H1 (cell line): ENCODE measurements around the gene CHSY1. TPM values are rescaled to one million over a fixed set of nuclear protein-coding genes. Genes with fewer than 3 reads are reported as not detected.
A peak's percentile ranks its signal among the peaks of the same experiment; 100 is the strongest.

Source experiments
- CTCF ChIA-PET: fragments of 300-600 bp; sonication (Branson Sonifier 250); formaldehyde crosslinking; loops from one replicate; lab custom pipeline; 2021; ENCODE audit not compliant: partially characterized antibody; lab: Charles Lee
- POLR2A ChIA-PET: fragments of 300-600 bp; sonication (Branson Sonifier 250); formaldehyde crosslinking; loops from one replicate; lab custom pipeline; 2021; ENCODE audit warnings: inconsistent platforms; ENCODE audit not compliant: partially characterized antibody; lab: Charles Lee
- DNase-seq, 2 experiments: peaks; one replicate each; pipeline versions ENCODE4 v3.0.0 to v3.0.0-alpha.2; 2010 to 2022; ENCODE audit warnings: low spot score in 2 of 2, low read depth in 1 of 2, mixed read lengths in 1 of 2
- FAIRE-seq: peaks from 2 replicates; lab custom pipeline; 2011; peaks lifted over from hg19 to GRCh38; lab: Jason Lieb, UNC
- H2AFZ ChIP-seq: 2 replicates; pipeline ENCODE4 v1.8.1; 2012; ENCODE audit warnings: low read length, inconsistent platforms
- H2AK5ac ChIP-seq: 2 replicates; pipeline ENCODE4 v1.6.1; 2013; ENCODE audit warnings: low read depth, low read length
- H2BK120ac ChIP-seq: replicated peaks from 2 replicates; pipeline ENCODE3; 2013; ENCODE audit warnings: low read depth, low read length, inconsistent platforms
- H2BK12ac ChIP-seq: 2 replicates; pipeline ENCODE4 v1.6.1; 2013; ENCODE audit warnings: low read depth, low read length
- H2BK15ac ChIP-seq: 2 replicates; pipeline ENCODE4 v1.6.1; 2013; ENCODE audit warnings: low read length
- H2BK20ac ChIP-seq: 2 replicates; pipeline ENCODE4 v1.6.1; 2013; ENCODE audit warnings: low read length
- H2BK5ac ChIP-seq: 2 replicates; pipeline ENCODE4 v1.6.1; 2013; ENCODE audit warnings: low read depth, low read length
- H3K14ac ChIP-seq: 2 replicates; pipeline ENCODE4 v1.6.1; 2013; ENCODE audit warnings: inconsistent platforms; ENCODE audit not compliant: insufficient read length
- H3K18ac ChIP-seq: 2 replicates; pipeline ENCODE4 v1.6.1; 2013; ENCODE audit warnings: low read length; ENCODE audit errors: extremely low read depth
- H3K23ac ChIP-seq: 2 replicates; pipeline ENCODE4 v1.6.1; 2013; ENCODE audit warnings: inconsistent platforms; ENCODE audit not compliant: insufficient read length
- H3K23me2 ChIP-seq: 2 replicates; pipeline ENCODE4 v1.6.1; 2013; ENCODE audit warnings: low read depth, low read length
- H3K27ac ChIP-seq: 2 replicates; pipeline ENCODE4 v1.6.1; 2011; ENCODE audit warnings: low read depth, low read length, inconsistent platforms
- H3K27me3 ChIP-seq, 4 experiments: replicated peaks in 1 of 4; 1 replicate in 1 of 4; 2 replicates in 3 of 4; pipeline versions ENCODE4 v1.6.1 to v1.8.1; 2011 to 2013; ENCODE audit warnings: low read length in 3 of 4, mild to moderate bottlenecking in 3 of 4, inconsistent platforms in 2 of 4, mixed read lengths in 2 of 4, moderate library complexity in 1 of 4; ENCODE audit not compliant: control insufficient read depth in 3 of 4, insufficient read depth in 3 of 4; ENCODE audit errors: extremely low read depth in 1 of 4
- H3K36me3 ChIP-seq, 4 experiments: 2 replicates each; pipeline versions ENCODE4 v1.6.1 to v1.8.1; 2011 to 2013; ENCODE audit warnings: mild to moderate bottlenecking in 4 of 4, low read length in 3 of 4, moderate library complexity in 2 of 4, control low read depth in 1 of 4, inconsistent platforms in 1 of 4; ENCODE audit not compliant: insufficient read depth in 4 of 4, control insufficient read depth in 2 of 4
- H3K4ac ChIP-seq: replicated peaks from 2 replicates; pipeline ENCODE3; 2013; ENCODE audit warnings: low read length, low read depth, mixed read lengths, inconsistent platforms; ENCODE audit not compliant: insufficient read length
- H3K4me1 ChIP-seq, 4 experiments: replicated peaks in 1 of 4; 1 replicate in 1 of 4; 2 replicates in 3 of 4; pipeline versions ENCODE4 v1.6.1 to v1.8.1; 2011 to 2013; ENCODE audit warnings: low read length in 3 of 4, inconsistent platforms in 2 of 4, mixed read lengths in 1 of 4; ENCODE audit not compliant: insufficient read depth in 4 of 4, control insufficient read depth in 3 of 4
- H3K4me2 ChIP-seq, 2 experiments: 2 replicates each; pipeline versions ENCODE4 v1.6.1 to v1.8.1; 2011 to 2013; ENCODE audit warnings: low read depth in 2 of 2, low read length in 2 of 2, control low read depth in 1 of 2, inconsistent platforms in 1 of 2, mild to moderate bottlenecking in 1 of 2; ENCODE audit not compliant: insufficient read depth in 1 of 2
- H3K4me3 ChIP-seq, 4 experiments: fragments of 200-600, 300-600 bp in 1 of 4; sonication (generic), shearing (Covaris generic), sonication (Bioruptor Twin) in 1 of 4; 2 replicates each; pipeline versions ENCODE4 v1.5.1 to v1.8.1; 2011 to 2016; ENCODE audit warnings: low read length in 4 of 4, low read depth in 3 of 4, control low read depth in 2 of 4, inconsistent platforms in 2 of 4, mild to moderate bottlenecking in 2 of 4, mixed read lengths in 1 of 4, moderate library complexity in 1 of 4; ENCODE audit not compliant: insufficient read depth in 2 of 4; ENCODE audit errors: extremely low read depth in 1 of 4
- H3K56ac ChIP-seq: replicated peaks from 2 replicates; pipeline ENCODE3; 2013; ENCODE audit warnings: low read depth, mild to moderate bottlenecking, mixed read lengths, low read length, inconsistent platforms; ENCODE audit not compliant: insufficient read length
- H3K79me1 ChIP-seq: 2 replicates; pipeline ENCODE4 v1.6.1; 2013; ENCODE audit warnings: low read depth, low read length, control low read depth
- H3K79me2 ChIP-seq, 2 experiments: 2 replicates each; pipeline versions ENCODE4 v1.6.1 to v1.8.1; 2012 to 2013; ENCODE audit warnings: low read length in 2 of 2, mild to moderate bottlenecking in 2 of 2, inconsistent platforms in 1 of 2; ENCODE audit not compliant: insufficient read depth in 2 of 2, control insufficient read depth in 1 of 2
- H3K9ac ChIP-seq, 4 experiments: replicated peaks in 1 of 4; 1 replicate in 1 of 4; 2 replicates in 3 of 4; pipeline versions ENCODE4 v1.6.1 to v1.8.1; 2011 to 2013; ENCODE audit warnings: low read depth in 3 of 4, low read length in 3 of 4, control low read depth in 2 of 4, mild to moderate bottlenecking in 2 of 4, moderate library complexity in 2 of 4, inconsistent platforms in 1 of 4; ENCODE audit errors: extremely low read depth in 1 of 4
- H3K9me3 ChIP-seq, 2 experiments: 2 replicates each; pipeline versions ENCODE4 v1.6.1 to v1.8.1; 2012 to 2013; ENCODE audit warnings: mild to moderate bottlenecking in 2 of 2, moderate library complexity in 2 of 2, control low read depth in 1 of 2, inconsistent platforms in 1 of 2, low read depth in 1 of 2, low read length in 1 of 2, mixed read lengths in 1 of 2; ENCODE audit not compliant: insufficient read depth in 2 of 2
- H4K20me1 ChIP-seq, 2 experiments: replicated peaks in 1 of 2; 2 replicates each; pipeline versions ENCODE3 to v1.8.1; 2011 to 2013; ENCODE audit warnings: inconsistent platforms in 2 of 2, low read length in 2 of 2, mild to moderate bottlenecking in 1 of 2; ENCODE audit not compliant: insufficient read depth in 2 of 2, control insufficient read depth in 1 of 2
- H4K5ac ChIP-seq: 2 replicates; pipeline ENCODE4 v1.6.1; 2013; ENCODE audit warnings: low read length, low read depth, mixed read lengths, inconsistent platforms; ENCODE audit not compliant: insufficient read length
- H4K8ac ChIP-seq: 2 replicates; pipeline ENCODE4 v1.8.0; 2013; ENCODE audit warnings: mild to moderate bottlenecking, moderate library complexity, low read length, inconsistent platforms; ENCODE audit not compliant: insufficient read depth; ENCODE audit errors: extremely low read depth
- H4K91ac ChIP-seq: replicated peaks from 2 replicates; pipeline ENCODE3; 2013; ENCODE audit warnings: low read length, mixed read lengths, inconsistent platforms; ENCODE audit not compliant: insufficient read length
- BRCA1 ChIP-seq: IDR thresholded peaks from 2 replicates; pipeline ENCODE4 v1.6.1; 2012; ENCODE audit warnings: low read depth, low read length, improper control_type of control experiment
- CBX8 ChIP-seq: fragments of 300-800, 300-1000 bp; sonication (generic); IDR thresholded peaks from 2 replicates; pipeline ENCODE4 v1.7.1; 2016; ENCODE audit warnings: low read depth, low read length, borderline replicate concordance
- CEBPB ChIP-seq: IDR thresholded peaks from 2 replicates; pipeline ENCODE4 v1.6.1; 2012; ENCODE audit warnings: low read depth, low read length
- CREB1 ChIP-seq: IDR thresholded peaks from 2 replicates; pipeline ENCODE4 v1.6.1; 2012; ENCODE audit warnings: inconsistent platforms
- EGR1 ChIP-seq: IDR thresholded peaks from 2 replicates; pipeline ENCODE4 v1.6.1; 2011; ENCODE audit warnings: low read depth, low read length, borderline replicate concordance
- EZH2 ChIP-seq: fragments of 200-600 bp; sonication (generic); IDR thresholded peaks from 2 replicates; pipeline ENCODE4 v1.7.1; 2012; ENCODE audit warnings: low read depth, mild to moderate bottlenecking, moderate library complexity, low read length, inconsistent platforms; ENCODE audit not compliant: severe bottlenecking
- RAD21 ChIP-seq, 2 experiments: IDR thresholded peaks in 1 of 2; conservative IDR thresholded peaks in 1 of 2; 2 replicates each; pipeline ENCODE4 v1.6.1; 2011; ENCODE audit warnings: low read depth in 2 of 2, low read length in 2 of 2, improper control_type of control experiment in 1 of 2, inconsistent platforms in 1 of 2, mild to moderate bottlenecking in 1 of 2, moderate library complexity in 1 of 2
- SAP30 ChIP-seq: fragments of 300-600 bp; sonication (generic); IDR thresholded peaks from 2 replicates; pipeline ENCODE4 v1.7.1; 2012; ENCODE audit warnings: low read length, moderate library complexity, mild to moderate bottlenecking, inconsistent platforms; ENCODE audit not compliant: insufficient read depth, insufficient replicate concordance
- SIN3A ChIP-seq, 2 experiments: IDR thresholded peaks in 1 of 2; conservative IDR thresholded peaks in 1 of 2; 2 replicates each; pipeline ENCODE4 v1.6.1; 2011 to 2012; ENCODE audit warnings: low read length in 2 of 2, improper control_type of control experiment in 1 of 2, low read depth in 1 of 2, mild to moderate bottlenecking in 1 of 2
- SP4 ChIP-seq: IDR thresholded peaks from 2 replicates; pipeline ENCODE4 v1.6.1; 2012; ENCODE audit warnings: low read length, inconsistent platforms
- TBP ChIP-seq: IDR thresholded peaks from 2 replicates; pipeline ENCODE4 v1.6.1; 2011; ENCODE audit warnings: low read depth, low read length, improper control_type of control experiment
- TEAD4 ChIP-seq: IDR thresholded peaks from 2 replicates; pipeline ENCODE4 v1.6.1; 2012; ENCODE audit warnings: low read depth, low read length, inconsistent platforms, mixed read lengths
- YY1 ChIP-seq: IDR thresholded peaks from 2 replicates; pipeline ENCODE4 v1.6.1; 2011; ENCODE audit warnings: low read depth, mild to moderate bottlenecking, low read length
- WGBS, 2 experiments: shearing (Covaris generic) in 1 of 2; methylation state at CpG; one replicate each; pipeline versions ENCODE4 v1.1.6 to v1.1.7; 2013 to 2015; ENCODE audit warnings: low lambda C conversion rate in 2 of 2, mixed read lengths in 2 of 2, inconsistent platforms in 1 of 2, low coverage in 1 of 2, missing lambda C conversion rate in 1 of 2; ENCODE audit not compliant: insufficient replicate concordance in 2 of 2, insufficient coverage in 1 of 2, insufficient read length in 1 of 2; ENCODE audit errors: extremely low coverage in 1 of 2, missing lambda C conversion rate in 1 of 2; 5-methylcytosine and 5-hydroxymethylcytosine counted together
- polyA plus RNA-seq, 7 experiments: library from polyadenylated mRNA; depleted of rRNA in 3 of 7; stranded (reverse) in 5 of 7; unstranded in 2 of 7; fragments of >200 nt in 5 of 7; fragments of 200-250 nt in 2 of 7; gene quantifications; 1 replicate in 5 of 7; 2 replicates in 1 of 7; 4 replicates in 1 of 7; pipeline versions ENCODE4 v1.2.1 to v1.2.3, GENCODE V29; 2011 to 2013; ENCODE audit warnings: missing spikeins in 2 of 7, mixed read lengths in 2 of 7
- total RNA-seq: library from RNA; stranded (reverse); fragmentation: NEBNext Ultra II Directional; extraction: Animal tissue kit (Norgen Biotek cat#: 25700); gene quantifications from 2 replicates; pipeline ENCODE4 v1.2.1, GENCODE V29; 2021
- TF ChIP-seq, protein P1 (sequence below): IDR thresholded peaks from 2 replicates; pipeline ENCODE4 v1.6.1; 2011; ENCODE audit warnings: low read depth, mild to moderate bottlenecking, low read length; ENCODE audit not compliant: insufficient read depth

Gene CHSY1
- total and polyA plus RNA-seq, 2 of the 8 experiments (the other 6 are each of a cell fraction or from before 2014, with no cell fraction given), result 24.9 to 60.7 TPM

DNA sequence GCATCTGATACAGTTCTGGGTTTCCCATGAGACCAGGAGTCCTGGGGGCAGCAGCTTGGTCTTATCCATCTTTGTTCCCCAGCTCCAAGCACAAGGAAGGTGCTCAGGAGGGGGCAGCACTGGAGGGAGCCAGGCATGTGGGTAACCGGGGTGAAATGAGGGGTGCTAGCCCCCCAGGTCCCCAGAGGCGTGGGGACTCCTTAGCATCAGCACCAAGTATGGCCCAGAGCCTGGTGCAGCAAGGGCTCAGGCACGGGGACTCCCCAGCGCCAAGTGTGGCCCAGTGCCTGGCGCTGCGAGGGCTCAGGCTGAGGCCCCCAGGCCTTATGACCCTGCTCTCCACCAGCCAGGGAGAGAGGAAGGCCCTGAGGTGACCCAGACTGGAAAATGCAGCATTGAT, 94.1 kb downstream of the CHSY1 start:
- H2BK12ac ChIP-seq, result peak overlapping the region; percentile 27; the same call in 1 of the 2 replicates
- H3K4me3 ChIP-seq, result no peak overlapping the region
- H3K9me3 ChIP-seq, result no peaks in the 10 kb centered on the region
- H3K9ac ChIP-seq, result no peak overlapping the region
- peaks cover 0 to 6% (median 0%) of the 10 kb centered on the region in 4 experiments; a peak in 3 of 7 replicates for H3K4me1 ChIP-seq
- no peak overlapping the region for H3K18ac ChIP-seq
- no peak overlapping the region for H2BK5ac ChIP-seq
- no peak overlapping the region for H3K4me2 ChIP-seq
- no peaks in the 10 kb centered on the region for H3K23me2 ChIP-seq
- no peak overlapping the region for H2AFZ ChIP-seq
- H2BK15ac ChIP-seq, result no peak overlapping the region
- H3K79me1 ChIP-seq, result no peaks in the 10 kb centered on the region; the same call in 1 of the 2 replicates
- 84% methylated on average over 6 of the region's 6 CpGs; no CpG with 5 or more reads in 1 of the 2 experiments for WGBS, 2 experiments
- H4K91ac ChIP-seq, result no peak overlapping the region
- H3K4ac ChIP-seq, result no peak overlapping the region
- no peak overlapping the region for H3K56ac ChIP-seq
- no peaks in the 10 kb centered on the region for H3K79me2 ChIP-seq
- peaks cover 0 to 1% of the 10 kb centered on the region in 2 experiments for H4K20me1 ChIP-seq
- no peak overlapping the region for H3K23ac ChIP-seq
- H3K36me3 ChIP-seq, result no peaks in the 10 kb centered on the region
- ChIA-PET POLR2A (no interaction called here), CTCF (interaction anchor here (0.8 to 10.7 kb wide), 8 partner anchors 9 to 144 kb away, joined by 3 to 128 read pairs (median 4); no protein-coding TSS in a partner anchor)
- no peak overlapping the region for H3K14ac ChIP-seq
- H3K27me3 ChIP-seq, result peaks cover 0 to 2% (median 0%) of the 10 kb centered on the region in 4 experiments; a peak in 1 of 7 replicates
- H2BK20ac ChIP-seq, result no peak overlapping the region
- FAIRE-seq (no peak), DNase-seq (no peak)
- no peak overlapping the region for H2BK120ac ChIP-seq
- H4K8ac ChIP-seq, result no peak overlapping the region
- no peak overlapping the region for H3K27ac ChIP-seq
- H2AK5ac ChIP-seq, result no peak overlapping the region
- no peak overlapping the region for H4K5ac ChIP-seq
- no peak for TF ChIP-seq YY1
- TF ChIP-seq SAP30, result no peak
- no peak for TF ChIP-seq CEBPB
- no peak for TF ChIP-seq RAD21 (IDR thresholded peaks at IDR 0.05 in 1 of 2, conservative IDR thresholded peaks at IDR 0.05 in 1 of 2; ENCODE audit: low read depth in 2 of 2, low read length in 2 of 2)
- TF ChIP-seq, protein P1, sequence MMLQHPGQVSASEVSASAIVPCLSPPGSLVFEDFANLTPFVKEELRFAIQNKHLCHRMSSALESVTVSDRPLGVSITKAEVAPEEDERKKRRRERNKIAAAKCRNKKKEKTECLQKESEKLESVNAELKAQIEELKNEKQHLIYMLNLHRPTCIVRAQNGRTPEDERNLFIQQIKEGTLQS, result no peak
- TF ChIP-seq CREB1, result no peak
- no peak for TF ChIP-seq BRCA1
- TF ChIP-seq TEAD4, result no peak
- no peak for TF ChIP-seq SIN3A (conservative IDR thresholded peaks at IDR 0.05 in 1 of 2, IDR thresholded peaks at IDR 0.05 in 1 of 2; ENCODE audit: low read depth in 1 of 2, low read length in 2 of 2)
- no peak for TF ChIP-seq SP4
- TF ChIP-seq CBX8, result no peak
- TF ChIP-seq EGR1, result no peak
- no peak for TF ChIP-seq TBP
- TF ChIP-seq EZH2, result no peak
